ENCODE data around the gene PANK4. TPM values are rescaled to one million over a fixed set of nuclear protein-coding genes. Genes with fewer than 3 reads are reported as not detected.

PANK4 gene
- total and polyA plus RNA-seq, 12 donors, result 26.1 to 56.4 (median 34.5) TPM

DNA sequence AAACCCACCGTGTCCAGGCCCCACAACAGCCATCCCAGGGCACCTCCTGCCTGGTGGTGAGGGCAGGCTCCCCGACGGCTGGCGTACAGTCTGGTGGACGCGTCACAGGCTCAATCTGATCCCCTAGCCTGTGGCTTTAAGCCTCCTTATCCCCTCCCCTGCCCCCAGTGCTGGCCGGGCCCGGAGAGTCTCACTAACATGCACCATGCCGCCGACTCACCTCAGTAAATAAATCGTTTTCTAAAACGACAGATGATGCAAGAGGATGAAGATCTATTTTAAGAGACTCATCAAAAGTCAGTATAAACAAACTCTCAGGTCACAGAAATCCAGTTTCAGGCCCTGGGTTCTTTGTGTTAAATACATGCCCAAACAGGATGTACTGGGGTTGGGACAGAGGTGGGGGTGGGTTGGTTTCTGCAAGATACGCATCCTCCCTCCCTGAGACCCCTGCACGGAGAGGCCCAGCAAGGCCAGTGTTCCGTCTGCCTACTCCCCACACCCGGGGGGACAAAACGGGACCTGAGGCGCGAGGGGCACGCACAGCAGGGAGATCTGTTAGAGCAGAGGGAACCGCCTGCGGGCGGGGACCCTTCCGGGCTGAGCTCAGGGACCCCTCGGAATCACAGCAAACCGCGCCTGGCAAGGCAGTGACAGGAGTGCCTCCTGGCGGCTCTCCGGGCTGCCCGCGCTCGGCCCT lies 3.1 kb downstream of the PANK4 start:
- ATAC-seq, result no peak
- H3K4me3 ChIP-seq, result no peak overlapping the region
- 60 to 66% methylated on average over 32 of the region's 32 CpGs for WGBS, 2 donors
- TF ChIP-seq, protein P1, sequence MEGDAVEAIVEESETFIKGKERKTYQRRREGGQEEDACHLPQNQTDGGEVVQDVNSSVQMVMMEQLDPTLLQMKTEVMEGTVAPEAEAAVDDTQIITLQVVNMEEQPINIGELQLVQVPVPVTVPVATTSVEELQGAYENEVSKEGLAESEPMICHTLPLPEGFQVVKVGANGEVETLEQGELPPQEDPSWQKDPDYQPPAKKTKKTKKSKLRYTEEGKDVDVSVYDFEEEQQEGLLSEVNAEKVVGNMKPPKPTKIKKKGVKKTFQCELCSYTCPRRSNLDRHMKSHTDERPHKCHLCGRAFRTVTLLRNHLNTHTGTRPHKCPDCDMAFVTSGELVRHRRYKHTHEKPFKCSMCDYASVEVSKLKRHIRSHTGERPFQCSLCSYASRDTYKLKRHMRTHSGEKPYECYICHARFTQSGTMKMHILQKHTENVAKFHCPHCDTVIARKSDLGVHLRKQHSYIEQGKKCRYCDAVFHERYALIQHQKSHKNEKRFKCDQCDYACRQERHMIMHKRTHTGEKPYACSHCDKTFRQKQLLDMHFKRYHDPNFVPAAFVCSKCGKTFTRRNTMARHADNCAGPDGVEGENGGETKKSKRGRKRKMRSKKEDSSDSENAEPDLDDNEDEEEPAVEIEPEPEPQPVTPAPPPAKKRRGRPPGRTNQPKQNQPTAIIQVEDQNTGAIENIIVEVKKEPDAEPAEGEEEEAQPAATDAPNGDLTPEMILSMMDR (IDR thresholded peaks at IDR 0.05), result peak in 1 of 9 donors; percentile 12
- peaks cover 4 to 41% (median 27%) of the 10 kb centered on the region in 9 donors for H3K36me3 ChIP-seq
- no peak for DNase-seq
- H3K9me3 ChIP-seq, result no peaks in the 10 kb centered on the region
- H3K4me1 ChIP-seq, result peaks cover 29 to 55% (median 47%) of the 10 kb centered on the region in 9 donors
- peak overlapping the region in 1 of 10 donors; percentile 36 for H3K27ac ChIP-seq
- intact Hi-C loops (cut with DNase I), result loop anchor here in 2 of 10 donors (10.0 kb wide), 1 partner anchor 121 kb away; no protein-coding TSS in a partner anchor
- peaks cover 0 to 15% (median 0%) of the 10 kb centered on the region in 7 donors for H3K27me3 ChIP-seq

DNA sequence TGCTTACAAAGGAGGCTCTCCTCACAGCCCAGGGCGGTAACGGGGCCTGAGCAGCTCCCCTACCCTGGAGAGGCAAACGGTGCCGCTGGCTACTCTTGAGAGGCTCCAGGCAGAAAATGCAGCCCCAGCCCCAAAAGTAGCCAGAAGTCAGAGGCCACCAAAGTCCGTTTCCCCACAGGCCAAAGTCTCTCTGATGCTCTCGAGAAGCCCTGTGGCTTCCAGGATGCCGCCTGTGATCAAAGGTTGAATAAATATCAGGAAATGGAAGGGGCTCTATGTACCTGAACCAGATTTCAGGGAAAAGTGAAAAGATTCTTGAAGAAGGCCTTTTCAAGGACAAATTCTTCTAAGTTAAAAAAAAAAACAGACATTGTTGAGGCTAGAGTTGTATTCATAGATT lies 4.2 kb downstream of the PANK4 start:
- H3K27me3 ChIP-seq, result peaks cover 0 to 4% (median 0%) of the 10 kb centered on the region in 7 donors
- 86% methylated on average over 7 of the region's 7 CpGs for WGBS, 2 donors
- intact Hi-C loops (cut with DNase I), result loop anchor here in 2 of 10 donors (10.0 kb wide), 1 partner anchor 123 kb away; no protein-coding TSS in a partner anchor
- TF ChIP-seq, protein P1 (IDR thresholded peaks at IDR 0.05), result no peak
- peaks cover 18 to 44% (median 35%) of the 10 kb centered on the region in 9 donors for H3K4me1 ChIP-seq
- no peaks in the 10 kb centered on the region for H3K9me3 ChIP-seq
- ATAC-seq, result no peak
- no peak for DNase-seq
- H3K27ac ChIP-seq, result no peak overlapping the region
- no peak overlapping the region for H3K4me3 ChIP-seq
- H3K36me3 ChIP-seq, result peaks cover 14 to 53% (median 38%) of the 10 kb centered on the region in 9 donors

DNA sequence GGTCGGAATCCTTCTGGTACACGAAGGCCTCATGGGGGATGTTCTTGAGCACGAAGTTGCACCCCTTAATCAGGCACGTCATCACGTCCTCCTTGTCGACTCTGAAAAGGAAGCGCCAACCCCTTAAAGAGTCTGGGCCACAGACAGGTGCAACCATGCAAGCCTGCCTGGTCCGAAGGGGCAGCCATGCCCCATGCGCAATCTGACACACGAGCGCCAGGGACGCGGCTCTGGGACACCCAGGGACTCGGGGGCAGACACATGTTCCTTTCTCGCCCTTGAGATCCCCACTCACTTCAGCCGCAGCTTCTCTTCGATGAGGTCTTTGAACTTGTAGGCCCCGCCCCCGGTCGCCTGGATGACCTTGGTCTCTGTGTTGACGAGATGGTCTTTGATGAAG lies 5.6 kb downstream of the PANK4 start:
- ATAC-seq (no peak), DNase-seq (no peak)
- H3K4me3 ChIP-seq, result no peak overlapping the region
- intact Hi-C loops (cut with DNase I), result loop anchor here in 2 of 10 donors (10.0 kb wide), 1 partner anchor 124 kb away; no protein-coding TSS in a partner anchor
- TF ChIP-seq, protein P1 (IDR thresholded peaks at IDR 0.05), result no peak
- H3K4me1 ChIP-seq, result peaks cover 12 to 37% (median 28%) of the 10 kb centered on the region in 9 donors
- peaks cover 18 to 67% (median 50%) of the 10 kb centered on the region in 9 donors for H3K36me3 ChIP-seq
- 74 to 76% methylated on average over 21 of the region's 21 CpGs for WGBS, 2 donors
- H3K27me3 ChIP-seq, result no peaks in the 10 kb centered on the region
- no peak overlapping the region for H3K27ac ChIP-seq
- no peaks in the 10 kb centered on the region for H3K9me3 ChIP-seq

DNA sequence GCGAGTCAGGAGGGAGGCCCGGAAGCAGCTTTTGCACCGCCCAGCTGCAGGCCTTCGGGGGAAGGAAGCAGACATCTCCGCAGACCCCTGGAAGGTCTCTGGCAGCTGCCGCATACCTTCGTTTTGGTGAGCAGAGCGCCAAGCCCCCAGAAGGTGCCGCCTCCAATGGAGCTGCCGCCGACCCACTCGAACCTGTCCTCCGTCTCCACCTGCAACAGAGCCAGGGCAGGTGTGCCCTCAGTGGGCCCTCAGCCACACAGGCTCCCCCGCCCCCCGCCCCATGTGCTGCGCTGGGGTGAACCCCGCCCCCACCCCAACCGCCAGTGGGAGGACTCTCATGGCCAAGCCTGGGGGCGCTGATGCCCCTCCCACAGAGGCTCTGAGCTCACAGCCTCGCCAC lies 6.2 kb downstream of the PANK4 start:
- Histone ChIP-seq H3K4me3 (no peak overlapping the region), H3K4me1 (peaks cover 10 to 32% (median 23%) of the 10 kb centered on the region in 9 donors), H3K27me3 (no peaks in the 10 kb centered on the region), H3K9me3 (no peaks in the 10 kb centered on the region), H3K27ac (no peak overlapping the region), H3K36me3 (peaks cover 20 to 73% (median 50%) of the 10 kb centered on the region in 9 donors)
- ATAC-seq, result no peak
- WGBS, 2 donors, result 95 to 96% methylated on average over 16 to 20 of the region's 20 CpGs
- TF ChIP-seq, protein P1 (IDR thresholded peaks at IDR 0.05), result no peak
- DNase-seq, result no peak
- intact Hi-C loops (cut with DNase I), result loop anchor here in 2 of 10 donors (10.0 kb wide), 1 partner anchor 125 kb away; no protein-coding TSS in a partner anchor

Data from heart right ventricle (tissue), 16 donors.